ENCODE data around the gene MTAP.

Gene MTAP

GRCh38 chr9:21810388-21810787 is 8.0 kb downstream of the MTAP start:
- DNase-seq (ENCODE audit: low spot score): no peak
- no peak for TF ChIP-seq CTCF (IDR thresholded peaks at IDR 0.05; ENCODE audit: extremely low read depth, insufficient read depth, missing control alignments)

GRCh38 chr9:21810881-21811280 is 8.4 kb downstream of the MTAP start:
- in situ Hi-C loops (cut with MboI; ENCODE audit: low pct_unique_long_range_greater_than_20kb, low sequenced_read_pairs, unreplicated experiment): loop anchor here (10.0 to 25.0 kb wide), 3 partner anchors 226 to 651 kb away; no protein-coding TSS in a partner anchor
- no peak for DNase-seq (ENCODE audit: low spot score)
- no peak for TF ChIP-seq CTCF (IDR thresholded peaks at IDR 0.05; ENCODE audit: extremely low read depth, insufficient read depth, missing control alignments)

More at GRCh38 chr9:21810388-21810787, 8.0 kb downstream of the MTAP start:
- in situ Hi-C loops (cut with MboI; ENCODE audit: low pct_unique_long_range_greater_than_20kb, low sequenced_read_pairs, unreplicated experiment): loop anchor here (10.0 to 25.0 kb wide), 3 partner anchors 227 to 652 kb away; no protein-coding TSS in a partner anchor

- DNase-seq (ENCODE audit: low spot score): no peak
- TF ChIP-seq CTCF (IDR thresholded peaks at IDR 0.05; ENCODE audit: extremely low read depth, insufficient read depth, missing control alignments): no peak
- in situ Hi-C loops (cut with MboI; ENCODE audit: low pct_unique_long_range_greater_than_20kb, low sequenced_read_pairs, unreplicated experiment): loop anchor here (10.0 to 25.0 kb wide), 3 partner anchors 225 to 650 kb away; no protein-coding TSS in a partner anchor
These were observed 9.5 kb downstream of the MTAP start for GRCh38 chr9:21811914-21812313.

- no peak for DNase-seq (ENCODE audit: low spot score)
- no peak for TF ChIP-seq CTCF (IDR thresholded peaks at IDR 0.05; ENCODE audit: extremely low read depth, insufficient read depth, missing control alignments)
- in situ Hi-C loops (cut with MboI; ENCODE audit: low pct_unique_long_range_greater_than_20kb, low sequenced_read_pairs, unreplicated experiment): loop anchor here (10.0 to 25.0 kb wide), 3 partner anchors 225 to 650 kb away; no protein-coding TSS in a partner anchor
These were observed 10.0 kb downstream of the MTAP start for GRCh38 chr9:21812415-21812814.

GRCh38 chr9:21812946-21813568 is 10.6 kb downstream of the MTAP start:
- peak; percentile 93 for TF ChIP-seq CTCF (IDR thresholded peaks at IDR 0.05; ENCODE audit: extremely low read depth, insufficient read depth, missing control alignments)
- in situ Hi-C loops (cut with MboI; ENCODE audit: low pct_unique_long_range_greater_than_20kb, low sequenced_read_pairs, unreplicated experiment): loop anchor here (10.0 to 25.0 kb wide), 3 partner anchors 224 to 649 kb away; no protein-coding TSS in a partner anchor
- DNase-seq (ENCODE audit: low spot score): peak; percentile 52

GRCh38 chr9:21813575-21814473 is 11.4 kb downstream of the MTAP start:
- in situ Hi-C loops (cut with MboI; ENCODE audit: low pct_unique_long_range_greater_than_20kb, low sequenced_read_pairs, unreplicated experiment): loop anchor here (10.0 to 25.0 kb wide), 3 partner anchors 223 to 648 kb away; no protein-coding TSS in a partner anchor
- DNase-seq (ENCODE audit: low spot score): peak; percentile 53
- TF ChIP-seq CTCF (IDR thresholded peaks at IDR 0.05; ENCODE audit: extremely low read depth, insufficient read depth, missing control alignments): peak; percentile 70
